Right ventricle myocardium inferior (tissue), 1 donor: ENCODE results near the gene ZMAT5. TPM values are rescaled to one million over a fixed set of nuclear protein-coding genes. Genes with fewer than 3 reads are reported as not detected.
A peak's percentile ranks its signal among the peaks of the same experiment; 100 is the strongest.

ENCODE experiments used
- ATAC-seq: fragments of 200-7000 bp; cut with Tn5 transposase; one replicate; pipeline ENCODE4 v1.9.1; 2020; ENCODE audit warnings: mild to moderate bottlenecking, moderate library complexity
- DNase-seq: peaks from one replicate; pipeline ENCODE4 v3.0.0; 2021; ENCODE audit errors: missing footprints
- intact Hi-C: fragments of 100-400 bp; cut with DNase I; formaldehyde crosslinking; loops from one replicate; pipeline ENCODE4 v1.11.0; 2022
- total RNA-seq: library from RNA; stranded (reverse); fragmentation: NEBNext Ultra II Directional; extraction: Animal tissue kit (Norgen Biotek cat#: 25700); gene quantifications from one replicate; pipeline ENCODE4 v1.2.1, GENCODE V29; 2021
- donor health status: DM: no; HTN: yes; CAD: no; lungs with severe emphysema.

Gene ZMAT5
- total RNA-seq, 1 donor from 2014 or later = 21.7 TPM

- intact Hi-C loops = no loop called here
- ATAC-seq = no peak
- DNase-seq = no peak
These were observed 64.5 kb downstream of the ZMAT5 start for GRCh38 chr22:29702000-29702930.

- DNase-seq (no peak), ATAC-seq (no peak)
- intact Hi-C loops = no loop called here
These were observed 65.4 kb downstream of the ZMAT5 start for GRCh38 chr22:29701155-29701999.

- DNase-seq (no peak), ATAC-seq (no peak)
- intact Hi-C loops = no loop called here
These were observed 66.0 kb downstream of the ZMAT5 start for GRCh38 chr22:29700900-29701154.

- DNase-seq = no peak
- no peak for ATAC-seq
- intact Hi-C loops = no loop called here
These were observed 66.5 kb downstream of the ZMAT5 start for GRCh38 chr22:29700206-29700899.

GRCh38 chr22:29697853-29698598 is 68.8 kb downstream of the ZMAT5 start:
- intact Hi-C loops = loop anchor here (10.0 kb wide), 1 partner anchor 307 kb away; no protein-coding TSS in a partner anchor
- no peak for ATAC-seq
- DNase-seq = no peak

- no peak for DNase-seq
- intact Hi-C loops = loop anchor here (10.0 kb wide), 1 partner anchor 309 kb away; no protein-coding TSS in a partner anchor
- no peak for ATAC-seq
These were observed 71.5 kb downstream of the ZMAT5 start for GRCh38 chr22:29695129-29695926.

- ATAC-seq (no peak), DNase-seq (no peak)
- intact Hi-C loops = loop anchor here (10.0 kb wide), 1 partner anchor 311 kb away; no protein-coding TSS in a partner anchor
These were observed 73.1 kb downstream of the ZMAT5 start for GRCh38 chr22:29693671-29694070.

GRCh38 chr22:29693161-29693560 is 73.6 kb downstream of the ZMAT5 start:
- ATAC-seq (no peak), DNase-seq (no peak)
- intact Hi-C loops = loop anchor here (10.0 kb wide), 1 partner anchor 312 kb away; no protein-coding TSS in a partner anchor

GRCh38 chr22:29692327-29692640 is 74.5 kb downstream of the ZMAT5 start:
- intact Hi-C loops = loop anchor here (10.0 kb wide), 1 partner anchor 313 kb away; no protein-coding TSS in a partner anchor
- ATAC-seq (no peak), DNase-seq (no peak)

- DNase-seq (no peak), ATAC-seq (no peak)
- intact Hi-C loops = loop anchor here (2.0 to 10.0 kb wide), 2 partner anchors 313 to 397 kb away; no protein-coding TSS in a partner anchor
These were observed 75.0 kb downstream of the ZMAT5 start for GRCh38 chr22:29691636-29692326.

GRCh38 chr22:29690476-29690875 is 76.3 kb downstream of the ZMAT5 start:
- ATAC-seq (no peak), DNase-seq (no peak)
- intact Hi-C loops = loop anchor here (2.0 to 10.0 kb wide), 2 partner anchors 314 to 398 kb away; no protein-coding TSS in a partner anchor

- ATAC-seq (peak; percentile 40), DNase-seq (no peak)
- intact Hi-C loops = loop anchor here (2.0 to 10.0 kb wide), 2 partner anchors 315 to 399 kb away; no protein-coding TSS in a partner anchor
These were observed 77.0 kb downstream of the ZMAT5 start for GRCh38 chr22:29689880-29690213.

- DNase-seq (no peak), ATAC-seq (no peak)
- intact Hi-C loops = no loop called here
These were observed 77.5 kb downstream of the ZMAT5 start for GRCh38 chr22:29689206-29689879.

GRCh38 chr22:29684244-29684643 is 82.6 kb downstream of the ZMAT5 start:
- ATAC-seq (no peak), DNase-seq (no peak)
- intact Hi-C loops = no loop called here

GRCh38 chr22:29683536-29683935 is 83.3 kb downstream of the ZMAT5 start:
- intact Hi-C loops = no loop called here
- DNase-seq (no peak), ATAC-seq (no peak)
